Measurements from ENCODE around the gene CTBP2.
"Not testable (repeated sequence)": the region's sequence is repeated elsewhere in the genome, so short reads cannot be mapped to it uniquely, and the experiment has no call there.

The CTBP2 gene

GRCh38 chr10:125000366-125001312 is 159.7 kb downstream of the CTBP2 start:
- DNase-seq (ENCODE audit: low read depth in 4 of 4, low spot score in 1 of 4) = no peak

DNA sequence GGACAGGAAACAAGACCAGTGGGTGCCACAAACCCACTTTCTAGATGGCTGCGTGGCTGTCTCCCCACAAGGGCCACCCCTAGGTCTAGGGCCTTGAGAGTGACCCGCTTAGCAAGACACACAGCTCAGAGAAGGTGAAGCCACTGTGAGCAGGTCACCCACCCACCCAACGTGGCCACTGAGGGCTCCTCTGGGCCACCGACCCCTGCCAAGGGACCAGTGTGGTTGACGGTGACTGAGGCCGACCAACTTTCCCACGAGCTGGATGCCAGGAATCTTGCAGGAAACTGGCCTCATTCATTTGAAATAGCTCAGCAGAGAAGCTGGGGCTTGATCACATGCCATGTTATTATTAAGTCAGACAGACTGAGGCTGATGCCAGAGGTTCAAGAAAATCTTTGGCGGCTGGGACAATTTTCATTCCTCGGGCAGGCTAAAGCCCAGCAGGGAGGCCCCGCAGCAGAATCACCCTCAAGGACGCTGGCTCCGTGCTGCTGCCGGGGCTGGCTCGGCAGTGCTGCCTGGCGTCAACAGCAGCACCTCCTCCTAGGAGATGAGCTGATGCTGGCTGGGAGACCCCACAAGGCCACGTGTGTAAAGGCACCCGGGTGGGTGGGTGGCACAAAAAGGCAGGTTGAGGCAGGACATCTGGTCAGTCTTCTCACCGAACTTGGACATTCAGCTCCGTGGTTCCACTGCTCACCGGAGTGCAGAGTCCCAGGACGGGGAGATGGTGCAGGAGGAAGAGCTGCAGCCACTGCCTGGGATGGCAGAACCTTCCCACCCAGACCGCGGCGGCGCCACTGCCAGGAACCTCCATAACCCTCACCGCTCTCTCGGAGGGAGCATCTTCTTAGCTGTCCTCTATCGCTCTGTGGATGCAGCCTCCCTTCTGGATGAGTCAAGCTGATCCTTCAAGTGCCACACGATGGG is 160.7 kb downstream of the CTBP2 start:
- DNase-seq (ENCODE audit: low read depth in 4 of 4, low spot score in 1 of 4) = no peak

GRCh38 chr10:124998624-124999291 is 161.6 kb downstream of the CTBP2 start:
- DNase-seq (ENCODE audit: low read depth in 4 of 4, low spot score in 1 of 4) = no peak

DNA sequence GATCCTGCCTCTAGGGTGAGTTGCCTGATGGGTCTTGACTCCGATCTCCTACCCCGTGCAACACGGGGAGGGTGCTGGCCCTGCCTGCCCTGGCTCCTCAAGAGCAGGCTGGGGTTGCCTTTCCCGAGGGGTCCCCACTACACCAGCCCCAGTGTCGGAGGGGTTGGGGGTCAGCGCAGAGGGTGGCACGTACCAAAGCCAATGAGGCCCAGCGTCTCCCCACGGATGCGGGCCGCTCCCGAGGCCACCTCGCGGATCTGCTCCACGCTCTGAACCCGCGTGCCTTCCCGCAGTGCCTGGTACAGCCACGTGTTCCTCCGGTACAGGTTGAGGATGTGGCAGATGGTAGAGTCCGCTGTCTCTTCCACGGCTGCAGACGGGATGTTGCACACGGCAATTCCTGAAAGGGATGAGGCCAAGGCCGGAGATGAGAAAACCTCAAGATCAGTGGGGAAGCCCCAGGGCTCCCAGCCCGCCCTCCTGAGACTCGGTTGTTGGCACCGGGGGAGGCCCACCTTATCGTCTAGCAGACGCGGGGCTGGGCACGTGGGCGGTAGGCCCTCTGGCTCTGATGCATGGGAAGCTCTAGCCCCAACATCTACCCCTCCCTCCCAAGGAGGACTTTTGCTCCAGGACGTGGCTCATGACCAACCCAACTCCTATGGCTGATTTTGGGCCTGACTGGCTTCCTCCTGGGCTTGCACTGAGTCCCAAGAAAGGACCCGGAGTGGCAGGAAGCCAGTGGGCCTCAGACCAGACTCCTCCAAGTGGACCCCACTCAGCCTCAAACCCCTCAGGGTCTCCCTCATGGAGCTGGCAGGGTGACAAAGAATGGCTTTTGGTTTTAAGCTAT is 162.4 kb downstream of the CTBP2 start:
- DNase-seq (ENCODE audit: low read depth in 4 of 4, low spot score in 1 of 4) = no peak

- no peak for DNase-seq (ENCODE audit: low read depth in 4 of 4, low spot score in 1 of 4)
Observed at GRCh38 chr10:124997306-124997705, 163.1 kb downstream of the CTBP2 start.

- no peak for DNase-seq (ENCODE audit: low read depth in 4 of 4, low spot score in 1 of 4)
Observed at GRCh38 chr10:124996854-124997215, 163.5 kb downstream of the CTBP2 start.

DNA sequence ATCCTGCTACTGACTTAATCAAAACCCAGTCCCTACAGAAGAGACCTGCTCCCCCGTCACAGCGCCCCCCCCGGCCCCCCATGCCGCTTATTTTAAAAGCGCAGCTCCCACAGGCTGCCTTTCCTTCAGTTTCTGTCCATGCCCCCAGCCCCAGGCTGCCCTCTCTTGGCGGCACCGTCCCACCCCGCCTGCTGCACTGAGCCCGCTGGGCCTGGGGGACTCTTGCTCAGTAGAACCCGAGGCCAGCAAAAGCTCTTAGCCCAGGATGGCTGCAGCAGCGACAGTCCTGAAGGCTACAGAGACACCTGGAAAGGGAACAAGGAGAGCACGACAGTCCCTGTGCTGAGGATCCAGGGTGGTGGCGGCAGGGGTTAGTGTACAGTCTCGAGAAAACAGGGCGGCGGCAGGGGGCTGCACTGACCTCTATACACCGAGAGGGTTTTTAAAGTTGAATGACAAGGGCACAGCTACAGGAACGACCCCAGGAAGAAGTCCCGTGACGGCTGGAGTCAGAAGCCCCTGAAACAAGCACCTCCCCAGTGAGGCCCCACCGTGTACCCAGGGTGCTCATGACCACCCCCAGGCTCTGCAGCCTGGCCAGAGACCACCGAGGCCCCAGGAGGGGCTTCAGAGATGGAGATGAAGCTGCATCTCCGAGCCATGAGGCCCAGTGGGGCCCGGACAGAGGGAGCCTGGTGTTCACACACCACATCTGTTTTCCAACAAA is 164.1 kb downstream of the CTBP2 start:
- DNase-seq (ENCODE audit: low read depth in 4 of 4, low spot score in 1 of 4) = no peak

- no peak for DNase-seq (ENCODE audit: low read depth in 4 of 4, low spot score in 1 of 4)
Observed at GRCh38 chr10:124995605-124996004, 164.8 kb downstream of the CTBP2 start.

DNA sequence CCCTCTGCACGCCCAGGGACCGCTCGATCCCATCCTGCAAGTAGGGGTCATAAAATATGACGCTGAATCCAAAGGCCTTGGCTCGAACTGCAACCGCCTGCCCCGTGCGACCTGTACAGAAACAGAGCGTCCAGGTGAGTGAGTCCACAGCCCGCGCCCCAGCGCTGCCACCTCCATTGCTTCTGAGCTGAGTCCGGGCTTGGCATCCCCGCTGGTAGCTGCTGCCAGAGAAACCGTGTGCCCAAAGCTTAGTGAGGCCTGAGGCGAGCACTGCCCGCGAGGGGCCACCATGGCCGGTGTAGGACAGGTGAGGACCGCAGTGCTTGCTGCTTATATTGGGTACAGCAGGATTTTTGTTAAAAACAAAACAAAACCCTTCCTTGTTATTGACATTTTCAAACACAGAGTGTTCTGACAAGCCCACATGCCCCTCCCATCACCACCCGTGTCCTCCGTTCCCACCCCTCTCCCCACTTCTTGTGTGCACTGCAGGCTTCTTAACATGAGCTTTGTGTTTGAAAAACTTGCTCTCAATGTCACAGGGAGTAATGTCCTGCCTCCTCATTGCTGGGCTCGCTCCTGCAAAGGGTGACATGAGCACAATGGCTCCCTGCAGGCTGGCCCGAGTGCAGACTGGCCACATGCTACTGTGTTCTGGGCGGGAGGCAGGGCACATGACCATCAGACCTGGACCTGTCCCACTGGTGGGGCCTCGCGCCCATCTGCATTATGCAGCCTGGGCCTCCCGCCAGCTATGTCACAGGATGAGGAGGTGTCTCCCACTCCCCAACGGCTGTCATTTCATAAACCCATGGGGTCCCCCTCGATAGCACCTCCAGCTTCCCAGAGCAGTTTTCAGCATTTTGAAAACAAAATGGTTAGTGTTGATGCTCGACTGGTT is 165.5 kb downstream of the CTBP2 start:
- no peak for DNase-seq (ENCODE audit: low read depth in 4 of 4, low spot score in 1 of 4)

GRCh38 chr10:124993736-124994451 is 166.5 kb downstream of the CTBP2 start:
- DNase-seq (ENCODE audit: low read depth in 4 of 4, low spot score in 1 of 4) = no peak

GRCh38 chr10:124993345-124993708 is 167.0 kb downstream of the CTBP2 start:
- DNase-seq (ENCODE audit: low read depth in 4 of 4, low spot score in 1 of 4) = no peak

DNA sequence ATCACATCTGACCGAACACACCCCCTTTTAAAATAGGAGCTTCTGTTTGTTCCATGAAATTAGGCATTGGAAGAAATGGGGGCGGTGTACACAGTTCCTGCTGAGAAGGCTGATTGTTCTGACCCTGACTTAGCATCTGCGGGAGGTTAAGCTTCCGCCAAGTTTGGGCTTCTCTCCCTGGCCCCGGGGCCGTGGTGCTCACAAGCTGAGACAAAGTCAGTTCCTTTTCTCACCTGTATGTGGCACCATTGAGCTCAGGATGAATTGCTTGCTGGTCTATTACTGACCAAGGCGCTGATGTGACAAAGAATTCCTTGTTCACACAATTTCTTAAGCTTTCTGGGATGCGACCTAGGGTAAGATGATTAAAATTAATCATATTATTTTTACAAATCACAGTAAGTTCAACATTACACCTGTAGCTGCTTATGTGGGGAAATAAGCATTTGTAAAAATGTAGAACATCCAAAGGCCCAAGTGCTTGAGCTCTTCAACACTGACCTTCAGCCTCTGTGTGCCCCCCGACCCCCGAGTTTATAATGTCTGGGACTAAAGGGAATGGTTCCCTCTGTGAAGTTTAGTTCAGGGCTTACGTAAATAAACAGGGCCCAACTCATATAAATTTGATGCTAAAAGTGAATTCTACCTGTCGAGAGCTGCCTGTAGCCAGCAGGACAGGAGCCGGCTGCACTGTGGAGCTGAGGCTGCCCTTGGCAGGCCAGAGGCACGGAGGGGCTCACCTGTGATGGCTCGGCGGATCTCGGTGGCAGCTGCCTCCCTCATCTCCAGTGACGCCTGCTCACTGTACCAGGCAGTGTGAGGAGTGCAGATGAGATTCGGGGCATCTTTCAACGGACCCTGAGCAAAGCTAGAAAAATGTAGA is 167.7 kb downstream of the CTBP2 start:
- DNase-seq (ENCODE audit: low read depth in 4 of 4, low spot score in 1 of 4) = peak in 1 of 4 experiments; percentile 9

DNA sequence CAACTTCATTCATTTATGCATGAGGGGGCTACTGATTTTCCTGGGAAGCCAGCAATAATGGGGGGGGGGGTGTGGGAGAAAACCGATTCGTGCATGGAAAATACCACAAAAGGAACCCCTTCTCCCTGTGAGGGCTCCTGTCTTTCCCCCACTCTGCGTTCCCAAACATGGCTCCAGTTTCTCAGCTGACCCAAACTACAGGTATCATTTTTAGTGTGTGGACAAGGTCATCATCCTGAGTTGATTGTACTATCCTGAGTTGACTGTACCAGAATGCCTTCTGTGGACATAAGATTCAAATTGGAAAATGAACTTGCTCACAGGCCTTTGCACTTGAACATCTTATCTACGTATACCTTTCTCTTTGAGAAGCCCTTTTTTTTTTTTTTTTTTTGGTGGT is 168.5 kb downstream of the CTBP2 start:
- no peak for DNase-seq (ENCODE audit: low read depth in 4 of 4, low spot score in 1 of 4)

DNA sequence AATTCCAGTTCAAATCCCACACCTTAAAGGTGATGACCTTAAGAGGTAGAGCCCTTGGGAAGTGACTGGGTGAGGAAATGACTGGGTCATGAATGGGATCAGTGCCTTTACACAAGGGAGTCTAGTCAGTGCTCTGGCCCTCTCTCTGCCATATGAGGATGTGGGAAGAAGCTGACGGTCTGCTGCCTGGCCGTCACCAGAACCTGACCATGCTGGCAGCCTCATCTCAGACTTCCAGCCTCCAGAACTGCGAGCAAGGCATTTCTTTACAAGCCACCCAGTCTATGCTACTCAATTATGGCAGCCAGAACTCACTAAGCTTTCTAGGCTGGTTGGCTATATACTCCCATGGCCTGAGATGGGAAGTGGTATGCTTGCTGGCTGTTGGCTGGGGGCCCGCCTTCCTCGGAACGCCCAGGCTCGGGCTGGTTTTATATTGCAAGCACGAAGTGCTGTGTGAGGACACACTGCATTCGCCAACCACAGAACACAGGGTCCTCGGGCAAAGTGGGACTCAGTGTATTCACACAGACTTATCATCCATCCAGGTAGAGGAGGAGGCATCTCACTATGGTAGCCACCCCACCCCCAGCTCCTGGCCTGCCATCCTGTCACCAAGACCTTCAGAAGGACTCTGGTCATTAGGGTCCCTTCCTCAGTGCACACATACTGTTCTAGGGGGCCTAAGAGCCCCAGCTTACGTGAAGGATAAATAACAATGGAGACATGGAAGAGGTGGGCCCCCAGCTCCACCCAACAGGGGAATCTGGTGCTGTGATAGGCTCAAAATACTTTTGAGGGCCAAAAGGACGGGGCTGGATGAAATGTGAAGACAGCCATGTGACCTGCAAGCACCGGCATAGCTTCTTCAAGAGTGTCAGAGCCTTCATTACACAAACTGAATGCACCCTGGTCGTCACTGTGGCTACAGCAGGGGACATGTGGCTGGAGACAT is 169.4 kb downstream of the CTBP2 start:
- no peak for DNase-seq (ENCODE audit: low read depth in 4 of 4, low spot score in 1 of 4)

GRCh38 chr10:124989526-124989925 is 170.8 kb downstream of the CTBP2 start:
- no peak for DNase-seq (ENCODE audit: low read depth in 4 of 4, low spot score in 1 of 4)

GRCh38 chr10:124988753-124989152 is 171.6 kb downstream of the CTBP2 start:
- DNase-seq (ENCODE audit: low read depth in 4 of 4, low spot score in 1 of 4) = not testable (repeated sequence)
